CD14-positive monocyte (primary cell): ENCODE results near the gene NKAPL. TPM values are rescaled to one million over a fixed set of nuclear protein-coding genes. Genes with fewer than 3 reads are reported as not detected.

ENCODE experiments used
- DNase-seq, 3 donors: peaks; one replicate each; pipeline ENCODE4 v3.0.0-alpha.2; 2011 to 2022
- H2AFZ ChIP-seq: 2 replicates; pipeline ENCODE4 v1.6.0; 2012; ENCODE audit warnings: mild to moderate bottlenecking, low read depth, low read length, inconsistent platforms; ENCODE audit not compliant: insufficient read depth, poor library complexity, severe bottlenecking
- H3K27ac ChIP-seq, 2 donors: 1 replicate in 1 of 2; 2 replicates in 1 of 2; pipeline ENCODE4 v1.5.1; 2012 to 2013; ENCODE audit warnings: low read length in 2 of 2, control low read depth in 1 of 2, inconsistent platforms in 1 of 2, low read depth in 1 of 2, mild to moderate bottlenecking in 1 of 2
- H3K27me3 ChIP-seq, 2 donors: one replicate each; pipeline versions ENCODE4 v1.6.0 to v1.6.1; 2011 to 2013; ENCODE audit warnings: low read length in 2 of 2; ENCODE audit not compliant: control insufficient read depth in 2 of 2, insufficient read depth in 2 of 2
- H3K36me3 ChIP-seq, 2 donors: replicated peaks in 1 of 2; 1 replicate in 1 of 2; 2 replicates in 1 of 2; pipeline versions ENCODE4 v1.5.1 to v1.6.1; 2012 to 2013; ENCODE audit warnings: low read length in 2 of 2, control low read depth in 1 of 2, inconsistent platforms in 1 of 2, mild to moderate bottlenecking in 1 of 2; ENCODE audit not compliant: insufficient read depth in 2 of 2, control insufficient read depth in 1 of 2
- H3K4me1 ChIP-seq, 2 donors: 1 replicate in 1 of 2; 2 replicates in 1 of 2; pipeline versions ENCODE4 v1.5.1 to v1.6.1; 2012 to 2013; ENCODE audit warnings: low read length in 2 of 2, control low read depth in 1 of 2, inconsistent platforms in 1 of 2, mild to moderate bottlenecking in 1 of 2, moderate library complexity in 1 of 2; ENCODE audit not compliant: insufficient read depth in 2 of 2, control insufficient read depth in 1 of 2
- H3K4me2 ChIP-seq: replicated peaks from 2 replicates; pipeline ENCODE3; 2012; ENCODE audit warnings: low read length, moderate library complexity, mild to moderate bottlenecking; ENCODE audit not compliant: poor library complexity, severe bottlenecking; ENCODE audit errors: extremely low read depth
- H3K4me3 ChIP-seq, 3 experiments: fragments of 200-600 bp in 1 of 3; sonication (generic) in 1 of 3; replicated peaks in 1 of 3; 1 replicate in 2 of 3; 2 replicates in 1 of 3; pipeline ENCODE4 v1.5.1; 2011 to 2013; ENCODE audit warnings: low read length in 3 of 3, mild to moderate bottlenecking in 3 of 3, control low read depth in 2 of 3, low read depth in 2 of 3, inconsistent platforms in 1 of 3, moderate library complexity in 1 of 3
- H3K79me2 ChIP-seq: 2 replicates; pipeline ENCODE4 v1.6.0; 2012; ENCODE audit warnings: mild to moderate bottlenecking, control low read depth, inconsistent platforms, low read length, moderate library complexity; ENCODE audit not compliant: insufficient read depth
- H3K9ac ChIP-seq: 2 replicates; pipeline ENCODE4 v1.6.0; 2017; ENCODE audit warnings: low read length, mild to moderate bottlenecking; ENCODE audit not compliant: insufficient read depth, poor library complexity, severe bottlenecking
- H3K9me3 ChIP-seq, 2 donors: replicated peaks in 1 of 2; 1 replicate in 1 of 2; 2 replicates in 1 of 2; pipeline versions ENCODE4 v1.5.1 to v1.6.1; 2012 to 2013; ENCODE audit warnings: low read length in 2 of 2, control low read depth in 1 of 2; ENCODE audit not compliant: control insufficient read depth in 1 of 2, insufficient read depth in 1 of 2
- H4K20me1 ChIP-seq: 2 replicates; pipeline ENCODE4 v1.6.0; 2012; ENCODE audit warnings: mild to moderate bottlenecking, low read length, control low read depth, moderate library complexity; ENCODE audit not compliant: insufficient read depth
- H3K27ac Mint-ChIP-seq, 7 donors: one replicate each; pipeline ENCODE4 v1.8.0; 2020; ENCODE audit warnings: mild to moderate bottlenecking in 7 of 7, mixed read lengths in 7 of 7, moderate library complexity in 6 of 7, inconsistent platforms in 2 of 7
- H3K27me3 Mint-ChIP-seq, 3 donors: one replicate each; pipeline ENCODE4 v1.8.0; 2021 to 2022; ENCODE audit warnings: low read depth in 3 of 3, mild to moderate bottlenecking in 3 of 3, mixed read lengths in 3 of 3, moderate library complexity in 3 of 3, inconsistent platforms in 1 of 3
- H3K36me3 Mint-ChIP-seq, 2 donors: one replicate each; pipeline ENCODE4 v1.8.0; 2020; ENCODE audit warnings: mixed read lengths in 2 of 2, inconsistent platforms in 1 of 2, mild to moderate bottlenecking in 1 of 2
- H3K4me1 Mint-ChIP-seq: one replicate; pipeline ENCODE4 v1.8.0; 2020; ENCODE audit warnings: mild to moderate bottlenecking, mixed read lengths
- H3K4me3 Mint-ChIP-seq, 2 donors: one replicate each; pipeline ENCODE4 v1.8.0; 2020; ENCODE audit warnings: mild to moderate bottlenecking in 2 of 2, mixed read lengths in 2 of 2, moderate library complexity in 1 of 2
- H3K9me3 Mint-ChIP-seq, 7 donors: one replicate each; pipeline ENCODE4 v1.8.0; 2020 to 2022; ENCODE audit warnings: mixed read lengths in 7 of 7, mild to moderate bottlenecking in 6 of 7, moderate library complexity in 6 of 7, inconsistent platforms in 2 of 7
- CTCF ChIP-seq: fragments of 200-600 bp; IDR thresholded peaks from one replicate; pipeline ENCODE4 v1.8.0; 2022; ENCODE audit warnings: antibody characterized with exemption, mild to moderate bottlenecking
- WGBS: methylation state at CpG from one replicate; pipeline ENCODE4 v1.1.5; 2013; ENCODE audit warnings: missing lambda C conversion rate; ENCODE audit not compliant: insufficient coverage; 5-methylcytosine and 5-hydroxymethylcytosine counted together
- intact Hi-C, 2 donors: fragments of 100-400 bp; cut with micrococcal nuclease; formaldehyde crosslinking; loops; one replicate each; pipeline versions ENCODE4 v1.15.0 to v1.15.1; 2023
- polyA plus RNA-seq, 3 donors: library from polyadenylated mRNA; depleted of rRNA in 1 of 3; unstranded in 2 of 3; stranded (reverse) in 1 of 3; fragments of 300-500 nt in 2 of 3; fragments of >200 nt in 1 of 3; fragmentation: Illumina TruSeq in 2 of 3; gene quantifications; 1 replicate in 2 of 3; 2 replicates in 1 of 3; pipeline ENCODE4 v1.2.3, GENCODE V29; 2012 to 2021

NKAPL gene
- polyA plus RNA-seq, 3 donors: 0.12 to 1.1 (median 0.94) TPM

DNA sequence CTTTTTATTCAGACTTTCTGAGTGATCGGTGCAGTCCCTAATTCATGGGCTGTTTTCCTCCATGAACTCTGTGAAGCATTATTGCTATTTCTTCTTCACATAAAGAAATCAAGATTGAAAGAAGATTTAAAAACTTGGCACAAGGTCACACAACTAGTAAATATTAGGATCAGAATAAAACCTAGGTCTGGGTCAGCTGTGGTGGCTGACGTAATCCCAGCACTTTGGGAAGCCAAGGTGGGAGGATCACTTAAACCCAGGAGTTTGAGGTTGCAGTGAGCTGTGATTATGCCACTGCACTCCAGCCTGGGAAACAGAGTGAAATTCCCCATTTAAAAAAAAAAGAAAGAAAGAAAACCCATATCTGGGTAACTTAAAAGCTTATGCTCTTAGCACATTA lies 32.6 kb upstream of the NKAPL start:
- no peak overlapping the region for H3K4me3 Mint-ChIP-seq
- Histone ChIP-seq H3K79me2 (peaks cover 11% of the 10 kb centered on the region), H3K36me3 (peaks cover 35 to 46% of the 10 kb centered on the region in 2 donors), H3K4me2 (peak overlapping the region; percentile 88), H2AFZ (no peak overlapping the region), H3K4me1 (peaks cover 13 to 18% of the 10 kb centered on the region in 2 donors), H3K27ac (no peak overlapping the region), H4K20me1 (no peaks in the 10 kb centered on the region), H3K4me3 (no peak overlapping the region), H3K27me3 (peaks cover 6 to 7% of the 10 kb centered on the region in 2 donors), H3K9me3 (no peaks in the 10 kb centered on the region), H3K9ac (no peak overlapping the region)
- intact Hi-C loops: no loop called here
- no peak overlapping the region for H3K27ac Mint-ChIP-seq
- TF ChIP-seq CTCF: no peak
- peaks cover 5 to 20% (median 8%) of the 10 kb centered on the region in 3 donors for H3K27me3 Mint-ChIP-seq
- no peak for DNase-seq
- H3K9me3 Mint-ChIP-seq: no peaks in the 10 kb centered on the region
- no CpG with 5 or more reads among the region's 2 CpGs for WGBS
- peaks cover 40 to 41% of the 10 kb centered on the region in 2 donors for H3K36me3 Mint-ChIP-seq
- H3K4me1 Mint-ChIP-seq: peaks cover 20% of the 10 kb centered on the region

DNA sequence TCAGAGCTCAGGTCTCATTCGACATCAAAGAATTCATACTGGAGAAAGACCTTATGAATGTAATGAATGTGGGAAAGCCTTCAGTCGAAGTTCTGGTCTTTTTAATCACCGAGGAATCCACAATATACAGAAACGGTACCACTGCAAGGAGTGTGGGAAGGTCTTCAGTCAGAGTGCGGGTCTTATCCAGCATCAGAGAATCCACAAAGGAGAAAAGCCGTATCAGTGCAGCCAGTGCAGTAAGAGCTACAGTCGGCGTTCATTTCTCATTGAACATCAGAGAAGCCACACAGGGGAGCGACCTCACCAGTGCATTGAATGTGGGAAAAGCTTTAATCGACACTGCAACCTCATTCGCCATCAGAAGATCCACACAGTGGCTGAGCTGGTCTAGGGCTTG lies 26.3 kb upstream of the NKAPL start:
- Histone ChIP-seq H3K27ac (no peak overlapping the region), H3K9me3 (no peaks in the 10 kb centered on the region), H3K9ac (no peak overlapping the region), H3K4me3 (no peak overlapping the region), H3K4me2 (no peak overlapping the region), H3K27me3 (no peaks in the 10 kb centered on the region), H3K4me1 (peaks cover 8 to 14% of the 10 kb centered on the region in 2 donors), H3K36me3 (peaks cover 52 to 66% of the 10 kb centered on the region in 2 donors), H2AFZ (no peak overlapping the region), H3K79me2 (no peaks in the 10 kb centered on the region), H4K20me1 (no peaks in the 10 kb centered on the region)
- H3K4me1 Mint-ChIP-seq: peaks cover 14% of the 10 kb centered on the region
- WGBS: 100% methylated on average over 5 of the region's 11 CpGs
- H3K27me3 Mint-ChIP-seq: no peaks in the 10 kb centered on the region
- H3K9me3 Mint-ChIP-seq: no peaks in the 10 kb centered on the region
- no peak overlapping the region for H3K4me3 Mint-ChIP-seq
- no peak for DNase-seq
- intact Hi-C loops: no loop called here
- H3K27ac Mint-ChIP-seq: peak overlapping the region in 1 of 7 donors; percentile 23
- no peak for TF ChIP-seq CTCF
- H3K36me3 Mint-ChIP-seq: peaks cover 65 to 66% of the 10 kb centered on the region in 2 donors
